Measurements from ENCODE around the gene GCNT4.
"Not testable (repeated sequence)": the region's sequence is repeated elsewhere in the genome, so short reads cannot be mapped to it uniquely, and the experiment has no call there.

Gene GCNT4, protein sequence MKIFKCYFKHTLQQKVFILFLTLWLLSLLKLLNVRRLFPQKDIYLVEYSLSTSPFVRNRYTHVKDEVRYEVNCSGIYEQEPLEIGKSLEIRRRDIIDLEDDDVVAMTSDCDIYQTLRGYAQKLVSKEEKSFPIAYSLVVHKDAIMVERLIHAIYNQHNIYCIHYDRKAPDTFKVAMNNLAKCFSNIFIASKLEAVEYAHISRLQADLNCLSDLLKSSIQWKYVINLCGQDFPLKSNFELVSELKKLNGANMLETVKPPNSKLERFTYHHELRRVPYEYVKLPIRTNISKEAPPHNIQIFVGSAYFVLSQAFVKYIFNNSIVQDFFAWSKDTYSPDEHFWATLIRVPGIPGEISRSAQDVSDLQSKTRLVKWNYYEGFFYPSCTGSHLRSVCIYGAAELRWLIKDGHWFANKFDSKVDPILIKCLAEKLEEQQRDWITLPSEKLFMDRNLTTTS

DNA sequence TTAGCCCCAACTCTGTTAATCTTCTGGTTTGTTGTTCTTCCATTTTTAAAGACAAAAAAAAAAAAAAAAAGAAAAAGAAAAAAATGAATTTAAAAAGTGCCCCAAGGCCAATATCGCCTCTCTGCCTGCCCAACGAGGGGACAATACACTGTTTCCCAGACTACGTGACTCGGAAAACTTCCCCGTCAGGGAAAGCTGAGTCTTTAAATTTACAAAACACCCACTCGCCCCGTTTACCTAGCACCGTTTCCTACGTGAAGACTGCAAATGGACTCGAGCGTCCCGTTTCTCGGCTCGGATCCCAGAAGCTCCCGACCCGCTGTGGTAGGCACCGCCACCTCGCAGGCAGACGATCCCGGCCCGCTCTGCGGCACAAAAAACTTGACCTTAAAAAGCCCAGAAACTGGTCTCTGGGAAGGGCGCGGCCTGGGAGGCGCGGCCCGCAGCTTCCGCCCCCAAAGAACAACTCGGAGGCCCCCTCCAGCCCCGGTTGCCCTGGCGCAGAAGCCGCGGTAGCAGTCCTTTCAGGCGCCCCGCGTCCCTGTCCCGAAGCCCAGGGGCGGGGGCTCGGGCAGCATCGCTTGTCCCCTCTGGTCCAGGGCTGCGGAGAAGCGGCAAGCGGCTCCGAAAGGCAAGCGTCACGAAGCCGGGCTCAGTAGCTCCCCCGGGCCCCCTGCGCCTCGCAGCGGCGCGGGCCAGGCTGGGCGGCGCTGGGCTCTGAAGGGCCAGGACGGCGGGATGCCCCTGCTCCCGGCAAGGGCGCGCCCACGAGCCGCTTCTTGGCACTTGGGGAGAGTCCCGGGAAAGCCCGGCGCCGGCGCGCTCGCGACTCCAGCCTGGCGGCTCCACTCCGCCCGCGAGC, at the start of gene GCNT4:
Gene GCNT4, minus strand, starts transcription at position 367 of the 862 bp plus-strand sequence. CDS start 22,521 bp downstream, outside the sequence.
- DNase-seq = no peak

DNA sequence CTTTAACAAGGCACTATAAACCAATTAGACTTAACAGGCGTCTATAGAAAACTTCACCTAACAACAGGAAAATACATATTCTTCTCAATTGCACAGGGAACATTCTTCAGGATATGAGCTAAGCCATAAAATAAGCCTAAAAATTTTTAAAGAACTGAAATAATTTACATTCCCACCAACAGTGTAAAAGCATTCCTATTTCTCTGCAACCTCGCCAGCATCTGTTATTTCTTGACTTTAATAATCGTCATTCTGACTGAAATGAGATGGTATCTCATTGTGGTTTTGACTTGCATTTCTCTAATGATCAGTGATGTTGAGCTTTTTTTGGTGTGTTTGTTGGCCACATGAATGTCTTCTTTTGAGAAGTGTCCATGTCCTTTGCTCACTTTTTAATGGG, 43.6 kb upstream of the GCNT4 start:
- DNase-seq = not testable (repeated sequence)

DNA sequence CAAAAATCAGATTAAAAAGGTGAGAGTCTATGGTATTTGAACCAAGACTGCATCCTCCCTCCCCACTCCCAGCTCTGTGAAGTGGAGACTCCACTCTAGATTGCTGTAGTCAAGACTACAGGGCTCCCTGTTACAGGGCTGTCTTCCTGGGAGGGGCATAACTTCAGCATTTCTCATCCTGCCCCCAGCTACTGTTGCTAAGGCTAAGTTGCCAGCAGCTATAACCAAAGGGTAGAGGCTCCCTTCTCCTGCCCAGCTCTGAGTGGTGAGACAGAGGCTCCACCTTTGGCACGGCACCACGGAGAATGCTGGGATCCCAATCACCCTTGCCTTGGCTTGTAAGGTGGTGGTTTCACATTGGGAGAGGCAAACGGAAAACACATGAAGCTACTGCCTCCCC, 39.2 kb upstream of the GCNT4 start:
- no peak for DNase-seq

DNA sequence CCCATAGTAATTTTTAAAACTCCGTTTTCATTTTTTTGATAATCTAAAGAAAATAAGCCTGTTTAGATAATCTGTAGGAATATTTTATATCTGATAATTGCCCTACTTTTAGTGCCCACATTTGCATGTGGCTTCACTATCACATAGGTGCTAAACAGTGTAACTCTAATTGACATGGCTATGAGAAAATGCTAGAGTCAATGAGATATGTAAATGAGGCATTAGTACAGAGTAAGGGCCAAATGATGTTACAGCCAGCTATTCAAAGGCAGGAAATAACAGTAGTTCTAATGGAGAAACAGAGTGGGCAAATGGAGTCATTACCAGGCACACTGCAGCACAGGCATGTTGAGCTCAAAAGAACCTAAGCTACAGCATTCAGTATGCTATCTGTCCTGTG, 37.3 kb upstream of the GCNT4 start:
- DNase-seq = no peak

DNA sequence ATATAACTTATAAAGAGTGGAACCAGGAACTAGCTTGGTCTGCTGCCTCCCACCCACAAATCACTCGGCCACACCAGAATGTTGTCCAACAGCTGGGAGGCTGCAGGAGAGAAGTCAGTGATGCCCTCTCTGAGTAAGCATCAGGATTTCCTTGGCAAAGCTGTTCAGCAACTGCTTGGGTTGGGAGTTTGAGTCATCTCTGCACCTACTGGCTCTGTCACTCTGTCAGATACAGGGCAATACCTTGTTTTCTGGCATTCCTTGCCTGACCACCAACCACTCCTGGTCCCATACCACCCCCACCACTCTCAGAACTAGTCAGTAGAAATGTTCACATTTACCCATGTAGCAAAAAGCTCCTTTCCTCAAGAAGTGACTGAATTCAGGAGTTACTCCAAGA, 36.8 kb upstream of the GCNT4 start:
- no peak for DNase-seq

DNA sequence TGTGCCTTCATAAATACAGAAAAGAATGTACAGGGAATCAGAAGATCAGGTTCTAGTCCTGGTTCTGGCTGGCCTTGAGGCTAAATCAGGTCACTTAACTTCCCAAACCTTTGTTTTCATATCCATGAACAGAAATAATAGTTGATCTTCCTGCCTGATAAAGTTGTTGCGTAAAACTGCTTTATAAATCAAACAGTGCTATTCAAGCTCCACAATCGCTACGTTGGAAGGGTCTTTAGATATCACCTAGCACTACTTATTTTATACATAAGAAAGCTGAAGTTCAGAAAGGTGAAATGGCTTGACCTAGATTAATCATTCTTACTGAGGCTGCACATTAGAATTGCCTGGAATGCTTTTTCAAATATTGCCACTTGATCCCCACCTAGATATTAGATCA, 36.3 kb upstream of the GCNT4 start:
- DNase-seq = no peak

DNA sequence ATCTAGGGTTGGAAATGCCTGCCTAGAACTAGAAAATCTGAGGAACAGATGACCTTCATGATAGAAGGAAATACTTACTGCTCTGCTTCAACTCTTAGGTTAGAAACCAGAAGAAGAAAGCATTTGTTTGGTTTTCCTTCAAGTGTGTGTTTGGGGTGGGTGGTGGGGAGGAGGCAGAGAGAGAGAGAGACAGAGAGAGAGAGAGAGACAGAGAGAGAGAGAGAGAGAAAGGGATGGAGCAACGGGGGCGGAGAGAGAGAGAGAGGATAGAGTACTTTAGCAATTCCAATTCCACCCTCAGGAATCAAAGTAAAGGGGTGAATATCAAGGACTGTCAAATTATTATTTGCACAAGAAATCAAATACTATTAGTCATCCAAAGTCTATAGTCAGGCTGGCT, 29.2 kb upstream of the GCNT4 start:
- no peak for DNase-seq

DNA sequence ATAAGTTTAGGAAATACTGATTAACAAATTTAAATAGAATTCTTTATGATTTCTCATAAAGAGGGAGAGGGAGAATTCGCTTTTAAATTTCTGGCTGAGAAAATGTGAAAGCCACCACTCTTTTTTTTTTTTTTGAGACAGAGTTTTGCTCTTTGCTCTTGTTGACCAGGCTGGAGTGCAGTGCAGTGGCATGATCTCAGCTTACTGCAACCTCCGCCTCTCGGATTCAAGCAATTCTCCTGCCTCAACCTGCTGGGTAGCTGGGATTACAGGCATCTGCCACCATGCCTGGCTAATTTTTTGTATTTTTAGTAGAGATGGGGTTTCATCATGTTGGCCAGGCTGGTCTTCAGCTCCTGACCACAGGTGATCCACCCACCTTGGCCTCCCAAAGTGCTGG, 27.0 kb upstream of the GCNT4 start:
- not testable (repeated sequence) for DNase-seq

DNA sequence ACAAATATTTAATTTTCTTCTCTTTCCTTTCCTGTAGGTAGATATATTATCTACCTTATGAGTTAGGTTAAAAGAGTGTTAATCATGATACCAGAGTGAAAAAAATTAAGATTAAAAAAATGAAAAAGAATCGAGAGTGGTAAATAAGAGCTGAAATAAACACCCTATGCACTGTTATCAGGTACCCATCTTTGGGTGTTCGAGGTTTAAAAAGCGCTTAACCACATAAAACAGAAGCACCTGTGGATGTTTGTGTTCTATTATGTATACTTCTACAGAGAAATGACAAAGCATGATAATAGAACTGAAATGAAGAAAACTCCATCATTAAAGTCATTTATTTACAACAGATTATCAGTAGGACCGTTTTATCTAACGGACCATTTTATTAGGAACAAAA, 25.7 kb upstream of the GCNT4 start:
- no peak for DNase-seq

DNA sequence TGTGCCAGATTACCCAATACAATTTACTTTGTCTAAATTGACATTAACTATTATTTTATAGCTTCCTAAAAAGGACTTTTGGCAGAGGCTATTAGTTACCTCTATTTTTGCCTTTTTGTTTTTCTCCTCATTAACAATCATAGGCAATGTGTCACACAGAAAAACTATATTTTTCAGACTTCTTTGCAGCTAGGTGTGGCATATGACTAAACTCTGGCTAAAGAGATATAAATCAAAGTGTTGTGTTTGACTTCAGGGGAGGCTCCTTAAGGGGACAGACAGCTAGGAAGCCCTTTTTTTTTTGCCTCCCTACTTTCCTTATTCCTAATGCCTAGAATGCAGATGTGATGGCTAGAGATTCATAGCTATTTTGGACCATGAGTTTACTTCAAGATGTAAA, 19.7 kb upstream of the GCNT4 start:
- no peak for DNase-seq

DNA sequence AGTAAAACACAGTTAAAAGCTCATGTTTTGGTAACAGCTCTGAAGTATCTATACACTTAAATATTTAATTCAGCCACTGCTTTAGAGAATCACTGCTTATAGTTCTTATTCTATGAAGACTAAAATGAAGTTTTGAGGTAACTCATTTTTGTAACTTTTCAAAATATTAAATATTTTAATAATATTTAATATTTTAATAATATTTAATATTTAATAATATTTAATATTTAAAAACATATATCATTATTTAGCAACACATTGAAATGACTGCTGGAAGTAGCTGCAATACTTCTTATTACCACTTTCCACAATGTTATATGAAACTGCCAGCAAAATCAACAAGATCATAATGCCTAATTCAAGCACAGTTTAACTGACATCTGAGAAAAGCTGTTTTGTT, 18.7 kb upstream of the GCNT4 start:
- no peak for DNase-seq

DNA sequence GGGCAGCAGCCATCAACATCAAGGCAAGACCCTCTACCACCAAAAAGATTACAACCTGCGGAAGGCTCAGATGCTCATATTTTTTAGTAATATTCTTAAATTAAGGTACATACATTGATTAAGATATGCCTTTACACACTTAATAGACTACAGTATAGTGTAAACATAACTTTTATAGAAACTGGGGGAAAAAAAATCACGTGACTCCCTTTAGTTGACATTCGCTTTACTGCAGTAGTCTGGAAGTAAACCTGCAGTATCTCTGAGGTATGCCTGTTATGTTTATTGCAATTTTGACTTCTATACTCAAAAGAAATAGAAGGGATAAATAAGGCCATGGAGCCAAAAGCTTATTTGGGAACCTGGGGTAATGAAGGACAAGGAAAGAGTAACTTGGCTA, 15.1 kb upstream of the GCNT4 start:
- DNase-seq = no peak

DNA sequence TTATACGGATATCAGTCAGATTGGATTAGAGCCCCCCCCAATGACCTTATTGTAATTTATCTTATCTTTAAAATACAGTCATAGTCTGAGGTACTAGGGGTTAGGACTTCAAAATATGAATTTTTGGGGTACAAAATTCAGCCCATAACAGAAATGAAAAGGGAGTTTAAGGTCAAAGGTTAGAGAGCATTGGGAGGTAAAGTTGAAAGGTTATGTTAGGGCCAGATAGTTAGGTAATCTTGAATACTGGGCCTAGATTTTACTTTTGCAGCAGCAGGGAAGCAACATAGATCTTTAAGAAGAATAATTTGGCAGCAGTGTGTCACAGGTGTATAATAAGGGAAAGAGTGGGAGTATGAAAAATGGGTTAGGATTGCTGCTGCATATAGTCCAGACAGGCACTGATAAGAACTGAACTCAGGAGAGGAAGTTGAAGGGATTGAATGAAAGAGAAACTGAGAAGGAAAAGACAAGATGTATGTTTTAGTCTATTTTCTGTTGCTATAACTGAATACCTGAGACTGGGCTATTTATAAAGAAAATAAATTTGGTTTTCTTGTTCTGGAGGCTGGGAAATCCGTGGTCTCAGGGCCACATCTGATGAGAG, 10.7 kb upstream of the GCNT4 start:
- no peak for DNase-seq

DNA sequence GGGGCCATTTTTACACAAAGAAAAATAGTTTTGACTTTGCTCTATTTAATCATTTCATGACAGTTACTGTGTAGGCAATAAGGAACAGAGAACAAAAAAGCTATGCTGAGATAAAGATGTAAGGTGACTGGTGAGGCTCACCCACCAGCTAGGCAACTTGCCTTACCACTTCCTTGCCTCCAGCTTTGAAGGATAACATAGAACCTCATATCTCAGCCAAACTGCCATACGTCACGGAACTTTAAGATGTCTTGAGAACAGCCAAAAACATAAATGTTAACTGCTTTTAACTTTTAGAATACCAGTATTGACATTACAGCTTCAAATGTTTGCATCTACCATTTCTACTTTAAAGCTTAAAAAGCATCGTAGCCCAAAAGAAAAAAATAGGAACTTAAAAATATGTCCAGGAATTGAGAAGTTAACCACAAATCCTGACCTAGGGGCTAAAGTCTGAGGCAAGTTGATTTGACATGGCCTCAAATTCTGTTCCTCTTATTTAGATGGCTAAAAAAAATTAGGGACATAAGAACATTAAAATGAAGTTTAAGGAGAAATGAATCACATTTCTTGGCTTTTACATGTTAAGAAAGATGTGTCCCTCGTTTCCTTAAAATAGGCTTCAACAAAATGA, 7.7 kb upstream of the GCNT4 start:
- peak; percentile 22 for DNase-seq

DNA sequence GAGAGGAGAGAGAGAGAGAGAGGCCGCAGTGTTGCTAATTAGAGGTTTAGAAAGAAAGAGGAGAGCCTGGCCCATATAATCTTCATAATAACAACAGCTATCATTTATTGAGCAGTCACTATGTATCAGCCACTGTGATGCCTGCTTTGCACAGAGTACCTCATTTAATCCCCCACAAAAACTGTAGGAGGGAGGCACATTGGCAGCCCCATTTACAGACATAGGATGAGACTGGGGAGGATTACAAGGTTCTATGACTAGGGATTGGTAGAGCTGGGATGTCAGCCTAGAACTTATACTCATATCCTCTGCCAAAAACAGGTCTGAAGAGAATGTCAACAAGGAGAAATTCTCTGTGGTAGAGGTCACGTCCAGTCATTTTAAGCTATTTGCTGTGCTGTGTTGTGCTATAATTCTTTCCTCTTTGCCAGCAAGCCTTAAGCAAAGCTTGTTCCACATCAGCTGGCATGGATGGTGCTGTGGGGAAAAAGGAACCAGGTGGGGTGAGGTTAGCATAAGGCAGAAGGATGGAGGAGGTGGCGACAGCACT, 6.7 kb upstream of the GCNT4 start:
- DNase-seq = no peak

DNA sequence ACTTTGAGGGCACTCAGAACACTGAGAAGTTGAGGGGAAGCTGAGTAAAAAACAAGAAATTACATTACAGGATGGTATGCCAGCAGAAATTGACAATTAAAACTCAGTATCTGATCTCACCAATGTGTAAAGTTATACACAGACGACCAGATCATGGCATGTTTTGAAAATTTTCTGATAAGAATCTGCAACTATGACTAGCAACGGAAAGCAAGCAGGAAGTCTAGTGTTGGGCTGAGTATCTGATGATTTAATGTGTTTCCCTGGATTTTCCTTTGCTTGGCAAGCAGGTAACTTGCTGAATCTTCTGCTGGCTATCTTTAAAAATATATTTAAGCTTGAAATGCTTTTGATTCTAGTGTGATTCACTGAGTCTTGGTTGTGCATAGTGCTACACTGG, 5.2 kb upstream of the GCNT4 start:
- DNase-seq = no peak

DNA sequence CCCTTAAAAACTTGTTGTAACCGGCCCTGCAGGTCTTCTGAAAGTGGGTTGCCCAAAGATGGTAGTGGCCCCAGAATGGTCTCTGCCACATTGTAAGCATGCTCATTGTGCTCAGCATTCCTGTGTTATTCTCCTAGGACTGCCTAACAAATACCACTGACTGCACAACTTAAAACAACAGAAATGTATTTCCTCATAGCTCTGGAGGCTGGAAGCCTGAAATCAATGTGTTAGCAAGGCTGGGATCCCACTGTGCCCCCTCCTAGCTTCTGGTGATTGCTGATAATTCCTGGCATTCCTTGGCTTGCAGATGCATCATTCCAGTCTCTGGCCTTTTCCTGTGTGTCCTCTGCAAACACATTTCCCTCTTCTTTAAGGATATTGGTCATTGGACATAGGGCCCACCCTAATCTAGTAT, 3.4 kb upstream of the GCNT4 start:
- no peak for DNase-seq

DNA sequence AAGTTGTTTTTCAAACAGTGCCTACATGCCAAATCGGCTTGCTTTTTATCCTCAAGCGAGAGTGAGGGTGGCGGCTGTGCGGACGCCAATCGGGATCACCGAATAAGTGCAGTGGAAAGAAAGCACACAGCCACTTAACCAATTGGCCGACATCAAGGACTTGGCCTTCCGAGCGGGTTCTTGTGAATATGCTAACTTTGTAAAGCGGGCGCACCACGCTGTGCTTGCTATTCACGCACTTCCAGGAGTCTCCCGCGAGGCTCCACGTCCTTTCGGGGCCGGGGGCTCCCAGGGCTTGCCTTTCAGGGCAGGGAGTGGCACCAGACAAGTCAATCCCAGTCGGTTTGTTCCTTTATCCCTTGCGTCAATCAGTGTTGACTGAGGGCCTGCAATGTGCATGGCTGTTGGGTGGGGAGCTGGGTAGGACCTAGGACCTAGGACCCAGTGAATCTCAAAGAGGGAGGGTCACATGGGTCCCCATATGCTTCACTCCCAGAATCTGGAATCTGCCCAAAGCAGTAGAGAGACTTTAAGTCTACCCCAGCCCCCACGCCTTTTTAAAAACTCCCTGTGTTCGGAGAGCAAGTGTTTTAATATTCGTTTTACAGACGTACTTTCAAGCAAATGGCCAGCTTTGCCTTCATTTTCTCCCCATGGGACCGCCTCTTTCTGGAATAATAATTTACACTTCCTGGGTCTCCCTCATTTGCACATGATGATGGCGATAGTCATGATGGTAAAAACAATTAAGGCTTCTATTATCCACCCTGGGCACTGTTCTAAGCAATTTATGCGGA, 2.0 kb upstream of the GCNT4 start:
- DNase-seq = no peak

DNA sequence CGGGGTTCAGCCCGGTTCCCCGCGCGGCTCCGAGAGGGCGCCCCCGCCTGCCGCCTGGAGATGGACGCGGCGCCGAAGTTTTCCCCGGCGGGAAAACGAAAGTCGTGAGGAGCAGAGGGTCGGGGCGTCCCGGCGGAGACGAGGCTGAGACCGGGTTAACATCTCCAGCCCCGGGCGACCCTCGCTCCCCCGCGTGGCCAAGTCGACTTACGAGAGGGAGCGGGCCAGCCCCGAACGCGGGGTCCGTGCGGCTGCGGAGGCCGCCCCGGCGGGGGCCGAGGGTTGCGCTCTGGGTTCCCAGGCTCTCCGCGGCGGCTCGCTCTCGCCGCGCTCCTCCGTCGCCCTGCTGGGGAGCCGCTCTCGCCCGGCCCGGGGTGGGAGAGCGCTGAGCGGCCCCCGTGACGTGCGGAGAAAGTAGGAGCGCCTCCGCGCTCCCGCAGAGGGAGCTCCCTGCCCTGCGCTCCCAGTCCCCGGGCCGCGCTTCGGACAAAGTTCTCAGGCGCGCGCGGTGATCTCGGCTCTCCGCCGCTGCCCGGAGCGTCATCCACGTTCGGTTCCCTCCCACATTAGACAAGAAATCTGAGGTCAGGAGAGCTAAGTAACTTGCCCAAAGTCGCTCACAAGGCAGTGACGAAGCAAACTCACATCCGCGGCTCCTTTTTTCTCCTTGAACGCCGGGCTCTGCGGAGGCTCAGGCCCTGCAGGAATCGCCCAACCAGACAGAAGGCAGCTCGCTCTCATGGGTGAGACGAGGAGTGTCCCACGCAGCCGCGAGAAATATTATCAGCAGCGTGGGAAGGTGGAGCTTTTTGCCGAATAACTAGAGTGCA, 1.2 kb upstream of the GCNT4 start:
- DNase-seq = peak; percentile 52

DNA sequence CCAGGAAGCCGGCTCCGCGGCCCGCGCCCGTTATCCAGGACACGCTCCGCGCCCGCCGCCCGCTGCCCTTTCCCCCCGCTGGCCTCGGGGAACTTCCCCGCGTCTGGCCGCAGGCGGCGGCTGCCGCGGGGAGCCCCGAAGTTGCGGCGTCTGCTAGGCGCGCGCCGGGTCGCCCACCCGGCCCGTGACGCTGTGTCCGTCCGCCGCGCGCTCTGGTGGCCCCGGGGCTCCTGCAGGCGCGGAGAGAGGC, 621 bp upstream of the GCNT4 start:
- no peak for DNase-seq

DNA sequence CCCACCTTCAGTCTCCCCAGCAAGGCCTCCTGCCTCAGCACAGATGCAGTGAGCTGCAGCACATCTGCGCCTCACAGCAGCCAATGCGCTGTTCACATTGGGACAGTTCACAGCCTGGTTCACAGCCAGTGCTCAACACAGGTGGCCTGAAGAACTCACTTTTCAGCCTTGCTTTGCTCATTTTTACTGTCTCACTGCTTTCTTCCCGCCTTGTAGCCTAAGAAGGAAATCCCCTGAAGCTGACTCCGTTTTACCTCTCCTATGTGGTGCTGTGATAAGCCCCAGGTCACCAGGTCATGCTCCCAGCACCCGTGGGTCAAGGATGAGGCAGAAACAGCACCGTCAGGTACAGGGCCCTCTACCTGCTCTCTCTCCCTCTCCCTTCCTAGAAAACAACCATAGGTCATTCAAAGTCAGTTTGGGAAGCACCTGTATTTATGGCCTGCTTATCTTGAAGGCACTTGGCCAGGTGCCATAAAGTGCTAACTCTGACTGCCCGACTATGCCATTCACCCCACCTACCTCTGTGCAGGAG, 1.1 kb downstream of the GCNT4 start:
- DNase-seq = no peak

Measured in OCI-M1 (cell line).